HepG2 (cell line): ENCODE measurements around the gene KBTBD13. TPM values are rescaled to one million over a fixed set of nuclear protein-coding genes. Genes with fewer than 3 reads are reported as not detected.

Experiments
- AGO2 ChIP-seq: fragments of 200-400 bp; formaldehyde crosslinking; optimal IDR thresholded peaks from 2 replicates; pipeline ENCODE3; 2017; ENCODE audit warnings: mild to moderate bottlenecking, low read depth, low read length, moderate library complexity
- ARID2 ChIP-seq: sonication (generic); formaldehyde crosslinking; IDR thresholded peaks from 2 replicates; pipeline ENCODE4 v1.8.1; 2022; ENCODE audit warnings: mild to moderate bottlenecking, missing genetic modification reagents, borderline replicate concordance
- ATF1 ChIP-seq: IDR thresholded peaks from 2 replicates; pipeline ENCODE4 v1.6.1; 2016; ENCODE audit warnings: mild to moderate bottlenecking, control low read depth
- ETV5 ChIP-seq: IDR thresholded peaks from 2 replicates; pipeline ENCODE4 v1.6.1; 2018; ENCODE audit warnings: missing biosample characterization, missing genetic modification reagents, inconsistent platforms, borderline replicate concordance
- GLI4 ChIP-seq: sonication (generic); formaldehyde crosslinking; IDR thresholded peaks from 2 replicates; pipeline ENCODE4 v1.5.1; 2020; ENCODE audit warnings: missing genetic modification reagents, mild to moderate bottlenecking, moderate library complexity, borderline replicate concordance
- HHEX ChIP-seq: IDR thresholded peaks from 2 replicates; pipeline ENCODE4 v1.6.1; 2016; ENCODE audit warnings: control low read depth
- KLF11 ChIP-seq: IDR thresholded peaks from 2 replicates; pipeline ENCODE4 v1.6.1; 2016; ENCODE audit warnings: missing compliant biosample characterization
- NFAT5 ChIP-seq: sonication (generic); formaldehyde crosslinking; IDR thresholded peaks from 2 replicates; pipeline ENCODE4 v1.4.0; 2020; ENCODE audit warnings: missing genetic modification reagents
- NRL ChIP-seq: sonication (generic); formaldehyde crosslinking; IDR thresholded peaks from 2 replicates; pipeline ENCODE4 v1.5.0; 2020; ENCODE audit warnings: missing genetic modification reagents, mild to moderate bottlenecking, moderate library complexity, borderline replicate concordance
- PCBP2 ChIP-seq: fragments of 200-400 bp; formaldehyde crosslinking; optimal IDR thresholded peaks from 2 replicates; pipeline ENCODE3; 2018; ENCODE audit warnings: low read length, low read depth; ENCODE audit not compliant: poor library complexity, severe bottlenecking
- PRMT3 ChIP-seq: sonication (generic); formaldehyde crosslinking; IDR thresholded peaks from 2 replicates; pipeline ENCODE4 v1.8.1; 2022; ENCODE audit warnings: low read depth, mild to moderate bottlenecking, moderate library complexity, missing genetic modification reagents, borderline replicate concordance
- RFX3 ChIP-seq: IDR thresholded peaks from 2 replicates; pipeline ENCODE4 v1.6.1; 2016; ENCODE audit warnings: missing biosample characterization, missing genetic modification reagents
- RNF219 ChIP-seq: sonication (generic); formaldehyde crosslinking; IDR thresholded peaks from 2 replicates; pipeline ENCODE4 v1.5.0; 2020; ENCODE audit warnings: mild to moderate bottlenecking, missing genetic modification reagents
- SP2 ChIP-seq: sonication (generic); formaldehyde crosslinking; IDR thresholded peaks from 2 replicates; pipeline ENCODE4 v1.5.1; 2020; ENCODE audit warnings: mild to moderate bottlenecking, missing genetic modification reagents
- SRSF1 ChIP-seq: fragments of 200-400 bp; formaldehyde crosslinking; optimal IDR thresholded peaks from 2 replicates; pipeline ENCODE3; 2017; ENCODE audit warnings: mild to moderate bottlenecking, low read depth, low read length, moderate library complexity
- U2AF1 ChIP-seq: fragments of 200-400 bp; formaldehyde crosslinking; optimal IDR thresholded peaks from 2 replicates; pipeline ENCODE3; 2017; ENCODE audit warnings: mild to moderate bottlenecking, low read depth, low read length
- ZBTB39 ChIP-seq: sonication (generic); formaldehyde crosslinking; IDR thresholded peaks from 2 replicates; pipeline ENCODE4 v1.5.0; 2020; ENCODE audit warnings: missing genetic modification reagents
- ZNF121 ChIP-seq: sonication (generic); formaldehyde crosslinking; IDR thresholded peaks from 2 replicates; pipeline ENCODE4 v1.5.0; 2020; ENCODE audit warnings: mild to moderate bottlenecking, missing genetic modification reagents
- ZNF547 ChIP-seq: sonication (generic); formaldehyde crosslinking; IDR thresholded peaks from 2 replicates; pipeline ENCODE4 v1.5.1; 2020; ENCODE audit warnings: mild to moderate bottlenecking, missing genetic modification reagents
- ZNF549 ChIP-seq: sonication (generic); formaldehyde crosslinking; IDR thresholded peaks from 2 replicates; pipeline ENCODE4 v1.5.0; 2020; ENCODE audit warnings: missing genetic modification reagents
- ZNF883 ChIP-seq: sonication (generic); formaldehyde crosslinking; IDR thresholded peaks from 2 replicates; pipeline ENCODE4 v1.5.1; 2020; ENCODE audit warnings: mild to moderate bottlenecking, missing genetic modification reagents; ENCODE audit errors: not compliant biosample characterization
- polyA plus RNA-seq, 8 experiments: library from polyadenylated mRNA; depleted of rRNA in 3 of 8; stranded (reverse) in 7 of 8; unstranded in 1 of 8; fragments of >200 nt; fragmentation: Illumina TruSeq in 4 of 8; extraction: Trizol in 4 of 8; gene quantifications; 2 replicates each; pipeline versions ENCODE4 v1.2.1 to v1.2.3, GENCODE V29; 2011 to 2016; ENCODE audit warnings: low read depth in 4 of 8, missing spikeins in 1 of 8, mixed read lengths in 1 of 8; ENCODE audit not compliant: insufficient read depth in 1 of 8
- total RNA-seq, 5 experiments: library from RNA; depleted of rRNA; stranded (reverse); fragments of >200 nt; fragmentation: Illumina TruSeq; extraction: Trizol; gene quantifications; 2 replicates each; pipeline ENCODE4 v1.2.3, GENCODE V29; 2016; ENCODE audit warnings: low read depth in 1 of 5

The KBTBD13 gene
- total and polyA plus RNA-seq, 2 of the 13 experiments (the other 11 are each of a cell fraction or from before 2014, with no cell fraction given) = not detected

GRCh38 chr15:65044724-65045481 is 31.6 kb upstream of the KBTBD13 start, which contains the start of gene SLC51B (continued):
- TF ChIP-seq NFAT5 (CRISPR knock-in tag) (no peak), ZNF549 (no peak), AGO2 (no peak), ZBTB39 (CRISPR knock-in tag) (0 out of 2 replicates have a peak, but pooled peaks have one; percentile 61), HHEX (CRISPR knock-in tag) (no peak; the same call in 1 of the 2 replicates), KLF11 (CRISPR knock-in tag) (peak; percentile 77; the same call in 1 of the 2 replicates), ZNF883 (peak; percentile 75), RNF219 (CRISPR knock-in tag) (no peak), ARID2 (CRISPR knock-in tag) (no peak), ETV5 (CRISPR knock-in tag) (peak; percentile 97), ZNF121 (CRISPR knock-in tag) (0 out of 2 replicates have a peak, but pooled peaks have one; percentile 37), NRL (CRISPR knock-in tag) (peak; percentile 83; the same call in 1 of the 2 replicates), PCBP2 (no peak), ZNF547 (no peak), SRSF1 (no peak), ATF1 (no peak), SP2 (CRISPR knock-in tag) (no peak), U2AF1 (peak; percentile 68), RFX3 (no peak), GLI4 (CRISPR knock-in tag) (no peak), PRMT3 (CRISPR knock-in tag) (no peak)
